Stimulated activated CD8-positive, alpha-beta memory T cell treated with anti-CD3 and anti-CD28 coated beads, Interleukin-7, amount 100 ng/mL, for 4 hours (primary cell): Measurements from ENCODE around the gene AKAP9.
"Not testable (repeated sequence)": the region's sequence is repeated elsewhere in the genome, so short reads cannot be mapped to it uniquely, and the experiment has no call there.

Experiments
- DNase-seq, 2 donors: peaks; one replicate each; pipeline ENCODE4 v3.0.0-alpha.2; 2020; ENCODE audit warnings: low read depth in 2 of 2

The AKAP9 gene

GRCh38 chr7:92133737-92134270 lies 193.1 kb downstream of the AKAP9 start:
- peak; percentile 35 to 55 for DNase-seq

DNA sequence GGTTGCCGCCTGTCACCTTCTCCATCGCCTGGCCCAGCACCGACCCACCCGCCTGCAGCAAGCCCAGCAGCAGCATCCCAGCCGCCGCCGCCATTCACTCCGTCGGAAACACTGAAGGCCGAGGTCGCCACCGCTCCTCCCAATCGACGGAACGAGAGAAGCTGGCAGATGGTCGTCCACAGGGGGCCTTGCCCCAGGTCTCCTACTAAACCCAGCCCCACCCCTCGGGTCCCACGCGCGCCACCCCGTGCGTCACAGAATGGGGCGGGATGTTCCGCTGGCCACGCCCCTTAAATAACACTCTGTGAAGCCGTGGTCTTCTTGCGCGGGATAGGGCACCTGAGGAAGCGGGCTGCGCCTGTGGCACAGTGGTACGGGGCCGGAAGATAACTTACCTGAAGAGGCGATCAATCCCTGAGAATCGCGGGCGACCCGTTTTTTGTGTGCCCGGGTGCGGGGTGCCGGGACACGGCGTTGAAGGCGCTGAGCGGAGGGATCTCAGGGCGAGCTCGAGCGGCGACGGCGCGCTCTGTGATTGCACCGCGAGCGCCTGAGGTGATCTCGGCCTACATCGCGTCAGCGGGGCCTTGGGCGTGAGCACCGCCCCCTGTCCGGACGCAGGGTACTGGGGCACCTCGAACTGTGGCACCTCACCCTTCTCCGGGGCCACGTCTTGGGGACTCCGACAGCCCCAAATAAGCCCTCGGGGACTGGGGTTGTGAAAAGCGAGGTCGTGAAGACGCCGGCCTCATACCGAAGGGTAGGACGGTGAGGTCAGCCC lies 193.8 kb downstream of the AKAP9 start, which contains the start of gene CYP51A1:
Gene CYP51A1 (minus strand): TSS at position 207 of the 781 bp plus-strand sequence. CDS start 113 bp downstream, at position 94.
- peak; percentile 84 to 88 for DNase-seq

DNA sequence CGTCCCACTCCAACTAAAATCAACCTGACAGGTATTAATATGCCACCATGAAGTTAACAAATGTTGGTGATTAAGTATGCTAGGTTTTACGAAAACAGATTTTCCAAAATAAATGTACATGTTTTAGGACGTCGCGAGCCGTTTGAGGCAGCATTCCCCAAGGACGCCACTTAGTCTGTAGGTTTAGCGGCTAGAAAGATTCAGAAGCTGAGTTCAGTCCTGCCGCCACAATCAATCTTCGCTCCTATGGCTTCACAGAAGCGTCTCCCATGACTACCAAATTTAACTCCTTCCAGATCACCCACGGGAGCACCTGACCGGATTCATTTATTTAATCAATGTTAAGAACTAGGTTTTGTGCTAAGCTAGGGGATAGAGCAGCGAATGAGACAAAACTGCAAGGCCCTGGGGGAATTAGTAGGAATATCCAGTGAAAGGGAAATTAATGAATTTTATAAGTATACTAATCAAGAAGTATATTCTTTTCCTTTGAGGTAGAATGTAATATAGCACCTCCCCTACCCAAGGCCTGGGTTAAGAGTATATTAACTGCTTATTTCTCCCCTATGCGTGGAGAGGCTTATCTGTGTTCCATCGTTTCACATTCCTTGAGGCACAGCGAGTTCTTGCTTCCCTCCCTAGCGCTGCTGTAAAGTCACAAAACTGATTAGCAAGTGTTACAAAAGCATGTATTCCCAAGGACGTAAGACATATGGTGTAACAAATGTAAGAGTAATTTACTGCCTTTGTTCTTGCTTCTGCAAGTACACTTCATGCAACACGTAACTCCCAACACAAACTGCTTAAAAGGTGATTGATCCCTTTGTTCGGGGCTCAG lies 194.6 kb downstream of the AKAP9 start:
- DNase-seq: no peak

- DNase-seq: no peak
These were observed 196.9 kb downstream of the AKAP9 start for GRCh38 chr7:92137557-92137956.

DNA sequence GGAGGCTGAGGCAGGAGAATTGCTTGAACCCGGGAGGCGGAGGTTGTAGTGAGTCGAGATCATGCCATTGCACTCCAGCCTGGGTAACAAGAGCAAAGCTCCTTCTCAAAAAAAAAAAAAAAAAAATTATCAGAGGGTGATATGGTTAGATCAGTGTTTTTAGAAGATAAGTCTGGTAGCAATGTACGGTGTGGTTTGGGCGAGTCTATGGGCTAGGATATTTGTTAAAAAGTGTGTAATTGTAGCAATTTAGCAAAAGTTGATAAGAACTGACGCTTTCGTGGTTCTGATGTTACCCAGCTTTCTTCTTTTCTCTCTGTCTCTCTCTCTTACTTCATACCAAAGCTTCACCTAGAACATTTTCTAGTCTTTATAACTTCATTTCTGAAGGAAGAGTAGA lies 200.5 kb downstream of the AKAP9 start:
- DNase-seq: no peak

GRCh38 chr7:92142791-92143190 lies 202.1 kb downstream of the AKAP9 start:
- not testable (repeated sequence) for DNase-seq

GRCh38 chr7:92143192-92143880 lies 202.7 kb downstream of the AKAP9 start:
- DNase-seq: not testable (repeated sequence)

DNA sequence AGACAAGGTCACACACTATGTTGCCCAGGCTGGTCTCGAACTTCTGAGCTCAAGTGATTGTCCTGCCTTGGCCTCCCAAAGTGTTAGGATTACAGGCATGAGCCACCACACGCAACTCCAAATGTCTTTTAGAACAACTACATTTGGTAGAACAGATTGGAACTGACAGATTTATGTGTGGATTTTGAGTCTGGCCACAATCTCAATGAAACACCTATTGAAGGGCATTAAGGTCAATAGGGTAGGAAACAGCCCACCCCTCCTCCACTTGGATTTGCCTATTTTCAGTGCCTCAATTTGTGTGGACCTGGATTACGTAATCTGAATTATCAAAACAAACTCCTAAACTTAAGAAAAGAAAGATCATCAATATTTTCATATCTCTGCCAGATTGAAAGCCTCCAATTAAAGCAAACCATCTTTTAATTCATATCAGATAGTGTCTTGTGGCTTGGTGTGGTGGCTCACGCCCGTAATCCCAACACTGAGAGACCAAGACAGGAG lies 209.1 kb downstream of the AKAP9 start:
- no peak for DNase-seq

GRCh38 chr7:92150450-92151017 lies 209.9 kb downstream of the AKAP9 start:
- no peak for DNase-seq

GRCh38 chr7:92155108-92155739 lies 214.6 kb downstream of the AKAP9 start:
- DNase-seq: no peak

DNA sequence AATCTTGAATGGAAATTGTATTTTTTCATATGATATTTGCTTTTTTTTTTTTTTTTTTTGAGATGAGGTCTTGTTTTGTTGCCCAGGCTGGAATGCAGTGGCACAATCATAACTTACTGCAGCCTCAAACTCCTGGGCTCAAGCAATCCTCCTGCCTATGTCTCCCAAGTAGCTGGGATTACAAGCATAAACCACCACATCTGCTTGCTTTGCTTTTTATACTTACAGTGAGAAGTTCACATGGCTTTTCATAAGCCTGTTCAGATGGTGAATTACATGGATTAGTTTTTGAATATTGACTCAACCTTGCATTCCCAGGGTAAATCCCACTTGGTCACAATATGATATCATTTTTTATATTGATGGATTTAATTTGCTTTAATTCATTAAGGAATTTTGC lies 216.3 kb downstream of the AKAP9 start:
- no peak for DNase-seq

DNA sequence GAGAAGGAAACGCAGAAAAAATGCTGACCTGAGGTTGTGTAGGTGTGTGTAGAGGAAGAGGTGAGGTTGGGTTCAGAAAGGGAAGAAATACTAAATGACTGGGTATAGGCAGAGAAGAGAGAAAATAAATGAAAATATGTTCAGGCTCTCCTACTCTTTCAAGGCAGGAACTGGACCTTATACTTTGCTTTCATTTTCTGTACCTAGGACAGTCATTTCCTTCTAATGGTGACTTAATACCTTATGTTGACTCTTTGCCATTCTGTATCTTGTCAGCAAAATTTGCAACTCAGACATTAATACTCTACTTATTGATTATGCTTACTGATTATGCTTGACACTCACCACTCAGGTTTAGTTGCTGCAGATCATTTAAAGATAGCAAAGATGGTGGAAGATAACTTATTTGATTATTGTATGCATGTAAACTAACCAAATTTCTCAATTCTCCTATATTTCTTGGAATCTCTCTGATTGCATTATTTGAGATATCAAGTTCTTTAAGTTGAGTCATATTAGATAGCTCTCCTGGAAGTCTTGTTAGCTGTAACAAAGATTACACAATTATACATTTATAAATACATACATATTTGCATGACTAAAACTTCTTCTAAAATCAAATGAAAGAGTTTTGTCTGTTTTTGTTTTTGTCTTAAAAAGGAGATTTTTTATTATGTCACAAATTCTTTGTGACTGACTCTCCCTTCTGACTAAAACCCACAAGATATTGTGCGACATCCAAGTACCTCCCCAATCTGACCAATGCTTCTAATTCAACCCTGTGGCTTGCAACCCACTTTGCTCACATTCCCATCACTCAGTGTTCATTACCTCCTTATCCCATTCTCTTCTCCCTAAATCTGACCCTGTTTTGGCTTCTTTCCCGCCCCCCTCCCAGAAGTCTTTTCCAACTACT lies 218.3 kb downstream of the AKAP9 start:
- no peak for DNase-seq
